GM23248 (cell line): ENCODE measurements around the gene TIGIT.

ENCODE experiments used
- EZH2 ChIP-seq: fragments of 200-600 bp; sonication (generic); IDR thresholded peaks from 2 replicates; pipeline ENCODE4 v1.6.1; 2018; ENCODE audit warnings: antibody characterized with exemption, mild to moderate bottlenecking; ENCODE audit not compliant: insufficient read depth, poor library complexity, severe bottlenecking
- EZH2phosphoT487 ChIP-seq: fragments of 200-600 bp; sonication (generic); IDR thresholded peaks from 2 replicates; pipeline ENCODE4 v1.6.1; 2018; ENCODE audit warnings: antibody characterized with exemption, moderate library complexity, mild to moderate bottlenecking, low read depth; ENCODE audit not compliant: insufficient read depth

DNA sequence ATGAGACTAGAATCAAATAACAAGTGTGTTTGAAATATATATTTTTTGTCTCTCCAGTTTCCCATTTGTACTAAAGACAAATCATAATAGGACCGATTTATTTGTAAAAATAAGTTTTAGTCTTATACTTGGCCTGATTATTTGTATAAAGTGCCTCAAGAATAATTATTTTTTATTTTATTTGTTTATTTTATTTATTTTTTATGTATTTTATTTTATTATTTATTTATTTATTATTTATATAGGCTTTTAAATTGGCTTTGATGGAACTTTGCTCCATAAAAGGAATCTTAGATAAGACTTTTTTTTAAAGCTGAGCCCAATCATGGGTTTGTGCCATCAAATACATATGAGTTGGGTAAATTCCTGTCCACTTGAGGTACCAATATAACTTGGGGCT is 34.3 kb upstream of the TIGIT start:
- no peak for TF ChIP-seq EZH2
- no peak for TF ChIP-seq EZH2phosphoT487
